Fibroblast of lung (primary cell): ENCODE results near the gene MRPL48. TPM values are rescaled to one million over a fixed set of nuclear protein-coding genes. Genes with fewer than 3 reads are reported as not detected.

ENCODE experiments used
- DNase-seq, 2 donors: peaks; one replicate each; pipeline versions ENCODE4 v3.0.0 to v3.0.0-alpha.2; 2010; ENCODE audit warnings: low read depth in 2 of 2
- H2AFZ ChIP-seq: 2 replicates; pipeline ENCODE4 v1.5.1; 2012; ENCODE audit warnings: low read length, control low read depth, inconsistent platforms
- H3K27ac ChIP-seq: 2 replicates; pipeline ENCODE4 v1.5.1; 2011; ENCODE audit warnings: low read length, control low read depth; ENCODE audit not compliant: insufficient read depth
- H3K27me3 ChIP-seq: 2 replicates; pipeline ENCODE4 v1.5.1; 2011; ENCODE audit warnings: mild to moderate bottlenecking, low read length; ENCODE audit not compliant: control insufficient read depth, insufficient read depth
- H3K36me3 ChIP-seq: 2 replicates; pipeline ENCODE4 v1.5.1; 2011; ENCODE audit warnings: low read length; ENCODE audit not compliant: control insufficient read depth, insufficient read depth
- H3K4me1 ChIP-seq: 2 replicates; pipeline ENCODE4 v1.5.1; 2011; ENCODE audit warnings: low read length; ENCODE audit not compliant: control insufficient read depth, insufficient read depth; ENCODE audit errors: extremely low read depth
- H3K4me2 ChIP-seq: 2 replicates; pipeline ENCODE4 v1.5.1; 2011; ENCODE audit warnings: low read length, control low read depth; ENCODE audit not compliant: insufficient read depth; ENCODE audit errors: extremely low read depth
- H3K4me3 ChIP-seq, 4 experiments: fragments of 200-600 bp in 1 of 4; sonication (generic) in 1 of 4; replicated peaks in 1 of 4; 2 replicates each; pipeline ENCODE4 v1.5.1; 2011 to 2016; ENCODE audit warnings: low read length in 4 of 4, low read depth in 3 of 4, mild to moderate bottlenecking in 3 of 4, control low read depth in 2 of 4, inconsistent platforms in 1 of 4, mixed read lengths in 1 of 4; ENCODE audit not compliant: insufficient read depth in 1 of 4; ENCODE audit errors: control extremely low read depth in 1 of 4
- H3K79me2 ChIP-seq: 2 replicates; pipeline ENCODE4 v1.5.1; 2012; ENCODE audit warnings: mild to moderate bottlenecking, low read length, inconsistent platforms; ENCODE audit not compliant: control insufficient read depth, insufficient read depth
- H3K9ac ChIP-seq: 2 replicates; pipeline ENCODE4 v1.5.1; 2011; ENCODE audit warnings: mild to moderate bottlenecking, low read length, control low read depth; ENCODE audit not compliant: insufficient read depth
- H3K9me3 ChIP-seq: 2 replicates; pipeline ENCODE4 v1.5.1; 2012; ENCODE audit warnings: low read depth, low read length; ENCODE audit not compliant: control insufficient read depth, insufficient read depth
- H4K20me1 ChIP-seq: 2 replicates; pipeline ENCODE4 v1.5.1; 2011; ENCODE audit warnings: low read length; ENCODE audit not compliant: control insufficient read depth, insufficient read depth; ENCODE audit errors: extremely low read depth
- EZH2 ChIP-seq: IDR thresholded peaks from 2 replicates; pipeline ENCODE4 v1.5.1; 2012; ENCODE audit warnings: low read length, control low read depth, mild to moderate bottlenecking; ENCODE audit errors: missing control alignments
- polyA plus RNA-seq, 2 donors: library from polyadenylated mRNA; depleted of rRNA in 1 of 2; stranded (reverse) in 1 of 2; unstranded in 1 of 2; fragments of >200 nt; gene quantifications; 2 replicates each; pipeline ENCODE4 v1.2.1, GENCODE V29; 2011 to 2012; ENCODE audit warnings: missing spikeins in 1 of 2
- total RNA-seq: library from RNA; depleted of rRNA; stranded (reverse); fragments of >200 nt; gene quantifications from 2 replicates; pipeline ENCODE4 v1.2.1, GENCODE V29; 2014
- TF ChIP-seq, protein P1 (sequence below), 2 donors: IDR thresholded peaks in 1 of 2; conservative IDR thresholded peaks in 1 of 2; 1 replicate in 1 of 2; 2 replicates in 1 of 2; pipeline ENCODE4 v1.5.1; 2011 to 2012; ENCODE audit warnings: low read length in 2 of 2, control low read depth in 1 of 2, inconsistent platforms in 1 of 2, low read depth in 1 of 2, mild to moderate bottlenecking in 1 of 2

MRPL48 gene
- total and polyA plus RNA-seq, 2 donors (not counting 1 experiment from before 2014, with no cell fraction given) = 32.9 to 46.2 TPM

DNA sequence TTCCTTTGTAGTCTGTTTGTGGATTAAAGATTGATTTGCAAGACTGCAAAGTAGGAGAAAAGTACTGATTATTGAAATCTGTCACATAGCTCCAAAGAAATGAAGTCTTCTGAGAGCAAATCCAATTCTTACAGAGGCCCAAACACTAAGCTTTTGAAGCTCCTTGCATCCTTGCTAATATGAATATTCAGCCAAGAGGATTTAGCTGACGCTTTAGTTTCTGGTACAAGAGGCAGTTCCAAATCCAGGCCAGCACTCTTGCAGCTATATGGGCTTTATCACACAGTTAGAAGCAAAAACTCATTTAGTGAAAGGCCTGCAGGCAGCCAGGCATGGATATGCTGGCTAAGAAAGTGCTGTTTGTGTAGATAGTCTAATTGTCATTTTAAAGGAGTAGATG lies 101.9 kb downstream of the MRPL48 start:
- H3K9ac ChIP-seq = no peak overlapping the region
- DNase-seq = no peak
- peaks cover 2% of the 10 kb centered on the region for H3K4me1 ChIP-seq
- H3K4me3 ChIP-seq = no peak overlapping the region
- no peak for TF ChIP-seq EZH2
- TF ChIP-seq, protein P1, sequence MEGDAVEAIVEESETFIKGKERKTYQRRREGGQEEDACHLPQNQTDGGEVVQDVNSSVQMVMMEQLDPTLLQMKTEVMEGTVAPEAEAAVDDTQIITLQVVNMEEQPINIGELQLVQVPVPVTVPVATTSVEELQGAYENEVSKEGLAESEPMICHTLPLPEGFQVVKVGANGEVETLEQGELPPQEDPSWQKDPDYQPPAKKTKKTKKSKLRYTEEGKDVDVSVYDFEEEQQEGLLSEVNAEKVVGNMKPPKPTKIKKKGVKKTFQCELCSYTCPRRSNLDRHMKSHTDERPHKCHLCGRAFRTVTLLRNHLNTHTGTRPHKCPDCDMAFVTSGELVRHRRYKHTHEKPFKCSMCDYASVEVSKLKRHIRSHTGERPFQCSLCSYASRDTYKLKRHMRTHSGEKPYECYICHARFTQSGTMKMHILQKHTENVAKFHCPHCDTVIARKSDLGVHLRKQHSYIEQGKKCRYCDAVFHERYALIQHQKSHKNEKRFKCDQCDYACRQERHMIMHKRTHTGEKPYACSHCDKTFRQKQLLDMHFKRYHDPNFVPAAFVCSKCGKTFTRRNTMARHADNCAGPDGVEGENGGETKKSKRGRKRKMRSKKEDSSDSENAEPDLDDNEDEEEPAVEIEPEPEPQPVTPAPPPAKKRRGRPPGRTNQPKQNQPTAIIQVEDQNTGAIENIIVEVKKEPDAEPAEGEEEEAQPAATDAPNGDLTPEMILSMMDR (conservative IDR thresholded peaks at IDR 0.05 in 1 of 2, IDR thresholded peaks at IDR 0.05 in 1 of 2; ENCODE audit: low read depth in 1 of 2, low read length in 2 of 2) = no peak
- peaks cover 2% of the 10 kb centered on the region for H3K36me3 ChIP-seq
- no peak overlapping the region for H2AFZ ChIP-seq
- no peaks in the 10 kb centered on the region for H3K9me3 ChIP-seq
- no peaks in the 10 kb centered on the region for H3K79me2 ChIP-seq
- H4K20me1 ChIP-seq = no peaks in the 10 kb centered on the region
- no peak overlapping the region for H3K4me2 ChIP-seq
- no peaks in the 10 kb centered on the region for H3K27me3 ChIP-seq
- no peak overlapping the region for H3K27ac ChIP-seq

DNA sequence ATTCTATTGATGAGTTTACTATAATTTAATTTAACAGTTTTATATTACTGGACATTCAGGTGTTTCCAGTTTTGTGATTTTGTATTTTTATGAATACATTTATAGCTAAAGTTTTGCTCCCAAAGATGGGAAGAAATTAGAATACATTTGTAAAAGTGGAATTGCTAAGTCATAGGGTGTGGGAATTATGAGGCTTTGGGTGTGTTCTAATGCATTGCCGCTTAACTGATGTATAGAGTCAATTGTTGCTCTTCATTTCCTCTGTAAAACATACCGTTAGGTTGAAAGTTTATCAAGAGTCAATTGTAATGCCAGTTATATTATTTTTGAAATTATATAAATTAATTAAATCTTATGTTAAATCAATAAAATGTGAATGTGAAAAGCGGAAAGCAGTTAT lies 105.4 kb downstream of the MRPL48 start:
- TF ChIP-seq, protein P1 (conservative IDR thresholded peaks at IDR 0.05 in 1 of 2, IDR thresholded peaks at IDR 0.05 in 1 of 2; ENCODE audit: low read depth in 1 of 2, low read length in 2 of 2) = no peak
- no peak for TF ChIP-seq EZH2
- no peak overlapping the region for H3K27ac ChIP-seq

DNA sequence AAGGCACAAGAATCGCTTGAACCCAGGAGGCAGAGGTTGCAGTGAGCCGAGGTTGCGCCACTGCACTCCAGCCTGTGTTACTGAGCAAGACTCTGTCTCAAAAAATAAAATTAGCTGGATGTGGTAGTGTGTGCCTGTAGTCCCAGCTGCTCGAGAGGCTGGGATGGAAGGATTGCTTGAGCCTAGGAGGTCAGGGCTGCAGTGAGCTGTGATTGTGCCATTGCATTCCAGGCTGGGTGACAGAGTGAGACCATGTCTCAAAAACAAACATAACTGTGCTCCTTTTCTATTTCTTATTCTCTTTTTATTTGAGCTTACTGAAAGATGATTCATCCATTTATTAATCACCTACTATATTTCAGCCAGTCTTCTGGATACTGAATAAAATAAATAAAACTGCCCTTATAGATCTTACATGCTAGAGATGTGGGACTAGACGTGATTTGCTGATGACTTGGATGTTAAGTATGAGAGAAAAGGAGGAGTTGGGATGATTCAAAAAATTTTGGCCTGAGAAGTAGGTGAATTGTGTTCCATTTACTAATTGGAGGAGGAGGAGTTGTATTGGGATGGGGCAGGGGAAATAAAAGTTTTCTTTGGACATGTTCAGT lies 107.2 kb downstream of the MRPL48 start:
- peak; percentile 39 to 69 for DNase-seq
- Histone ChIP-seq H3K4me2 (peak overlapping the region; percentile 25), H3K27ac (no peak overlapping the region)

More for the DNA sequence above, 105.4 kb downstream of the MRPL48 start:
- H2AFZ ChIP-seq = no peak overlapping the region
- H3K4me3 ChIP-seq = no peak overlapping the region
- no peak for DNase-seq
- H3K4me2 ChIP-seq = no peak overlapping the region
- H3K4me1 ChIP-seq = peaks cover 2% of the 10 kb centered on the region
- H3K9ac ChIP-seq = no peak overlapping the region
- no peaks in the 10 kb centered on the region for H3K79me2 ChIP-seq
- no peaks in the 10 kb centered on the region for H3K27me3 ChIP-seq
- H3K36me3 ChIP-seq = peaks cover 2% of the 10 kb centered on the region
- no peaks in the 10 kb centered on the region for H4K20me1 ChIP-seq
- no peaks in the 10 kb centered on the region for H3K9me3 ChIP-seq

More for the DNA sequence above, 107.2 kb downstream of the MRPL48 start:
- no peaks in the 10 kb centered on the region for H3K9me3 ChIP-seq
- no peak for TF ChIP-seq EZH2
- TF ChIP-seq, protein P1 (conservative IDR thresholded peaks at IDR 0.05 in 1 of 2, IDR thresholded peaks at IDR 0.05 in 1 of 2; ENCODE audit: low read depth in 1 of 2, low read length in 2 of 2) = no peak
- H3K9ac ChIP-seq = no peak overlapping the region
- H2AFZ ChIP-seq = no peak overlapping the region
- no peaks in the 10 kb centered on the region for H3K27me3 ChIP-seq
- no peaks in the 10 kb centered on the region for H4K20me1 ChIP-seq
- no peak overlapping the region for H3K4me3 ChIP-seq
- H3K79me2 ChIP-seq = no peaks in the 10 kb centered on the region
- no peaks in the 10 kb centered on the region for H3K4me1 ChIP-seq
- H3K36me3 ChIP-seq = peaks cover 2% of the 10 kb centered on the region
